ENCODE data around the gene TEAD1. TPM values are rescaled to one million over a fixed set of nuclear protein-coding genes. Genes with fewer than 3 reads are reported as not detected.

The TEAD1 gene
- polyA plus RNA-seq, 1 donor (not counting 4 experiments of a cell fraction or from before 2014, with no cell fraction given), result 32.7 TPM

GRCh38 chr11:12711496-12711895 lies 37.3 kb downstream of the TEAD1 start:
- Histone ChIP-seq H3K79me2 (ENCODE audit: control insufficient read depth, insufficient read depth, low read length) (peaks cover 95% of the 10 kb centered on the region), H2AFZ (ENCODE audit: control insufficient read depth, low read length) (no peak overlapping the region), H3K27ac (ENCODE audit: control insufficient read depth, insufficient read depth, low read length) (no peak overlapping the region), H3K4me2 (ENCODE audit: control insufficient read depth, extremely low read depth, insufficient read depth, low read depth, low read length) (no peak overlapping the region), H3K9me1 (ENCODE audit: control insufficient read depth, extremely low read depth, insufficient read depth, low read length) (peaks cover 5% of the 10 kb centered on the region), H4K20me1 (ENCODE audit: control insufficient read depth, extremely low read depth, insufficient read depth, low read length) (peaks cover 6% of the 10 kb centered on the region), H3K36me3 (ENCODE audit: control insufficient read depth in 2 of 2, extremely low read depth in 1 of 2, insufficient read depth in 2 of 2, low read length in 2 of 2) (peaks cover 3 to 4% of the 10 kb centered on the region in 2 experiments), H3K9me3 (ENCODE audit: control insufficient read depth, low read depth, low read length) (no peaks in the 10 kb centered on the region), H3K4me1 (ENCODE audit: control insufficient read depth, extremely low read depth, insufficient read depth, low read length) (no peaks in the 10 kb centered on the region), H3K9ac (ENCODE audit: control insufficient read depth, extremely low read depth, insufficient read depth, low read length) (no peak overlapping the region), H3K27me3 (ENCODE audit: control insufficient read depth, extremely low read depth, insufficient read depth, low read length) (no peaks in the 10 kb centered on the region), H3K4me3 (ENCODE audit: control insufficient read depth in 2 of 3, extremely low read depth in 1 of 3, insufficient read depth in 2 of 3, low read depth in 1 of 3, low read length in 3 of 3) (no peak overlapping the region)
- DNase-seq (ENCODE audit: low read depth, low spot score) (no peak), FAIRE-seq (no peak)
- dilution Hi-C loops (cut with MboI; ENCODE audit: extremely low pct_ligation_motif_present, low sequenced_read_pairs), result no loop called here
- no peak for TF ChIP-seq CTCF (optimal IDR thresholded peaks at IDR 0.05 in 1 of 3, IDR thresholded peaks at IDR 0.05 in 1 of 3, conservative IDR thresholded peaks at IDR 0.05 in 1 of 3; ENCODE audit: extremely low read depth in 1 of 3, insufficient read depth in 2 of 3, low read length in 3 of 3)
- TF ChIP-seq EZH2 (IDR thresholded peaks at IDR 0.05; ENCODE audit: low read length), result no peak

GRCh38 chr11:12712132-12712531 lies 37.9 kb downstream of the TEAD1 start:
- H3K4me2 ChIP-seq (ENCODE audit: control insufficient read depth, extremely low read depth, insufficient read depth, low read depth, low read length), result no peak overlapping the region
- no peak overlapping the region for H3K27ac ChIP-seq (ENCODE audit: control insufficient read depth, insufficient read depth, low read length)
- H2AFZ ChIP-seq (ENCODE audit: control insufficient read depth, low read length), result no peak overlapping the region
- peaks cover 94% of the 10 kb centered on the region for H3K79me2 ChIP-seq (ENCODE audit: control insufficient read depth, insufficient read depth, low read length)
- no peaks in the 10 kb centered on the region for H3K9me3 ChIP-seq (ENCODE audit: control insufficient read depth, low read depth, low read length)
- peaks cover 2 to 4% of the 10 kb centered on the region in 2 experiments for H3K36me3 ChIP-seq (ENCODE audit: control insufficient read depth in 2 of 2, extremely low read depth in 1 of 2, insufficient read depth in 2 of 2, low read length in 2 of 2)
- DNase-seq (ENCODE audit: low read depth, low spot score) (no peak), FAIRE-seq (no peak)
- H3K9ac ChIP-seq (ENCODE audit: control insufficient read depth, extremely low read depth, insufficient read depth, low read length), result no peak overlapping the region
- H3K4me1 ChIP-seq (ENCODE audit: control insufficient read depth, extremely low read depth, insufficient read depth, low read length), result peaks cover under 1% of the 10 kb centered on the region
- TF ChIP-seq EZH2 (IDR thresholded peaks at IDR 0.05; ENCODE audit: low read length) (no peak), CTCF (optimal IDR thresholded peaks at IDR 0.05 in 1 of 3, IDR thresholded peaks at IDR 0.05 in 1 of 3, conservative IDR thresholded peaks at IDR 0.05 in 1 of 3; ENCODE audit: extremely low read depth in 1 of 3, insufficient read depth in 2 of 3, low read length in 3 of 3) (no peak)
- H4K20me1 ChIP-seq (ENCODE audit: control insufficient read depth, extremely low read depth, insufficient read depth, low read length), result peaks cover 7% of the 10 kb centered on the region
- dilution Hi-C loops (cut with MboI; ENCODE audit: extremely low pct_ligation_motif_present, low sequenced_read_pairs), result no loop called here
- peaks cover 5% of the 10 kb centered on the region for H3K9me1 ChIP-seq (ENCODE audit: control insufficient read depth, extremely low read depth, insufficient read depth, low read length)
- no peaks in the 10 kb centered on the region for H3K27me3 ChIP-seq (ENCODE audit: control insufficient read depth, extremely low read depth, insufficient read depth, low read length)
- no peak overlapping the region for H3K4me3 ChIP-seq (ENCODE audit: control insufficient read depth in 2 of 3, extremely low read depth in 1 of 3, insufficient read depth in 2 of 3, low read depth in 1 of 3, low read length in 3 of 3)
